ENCODE measurements around the gene CDK8.
A peak's percentile ranks its signal among the peaks of the same experiment; 100 is the strongest.
"Not testable (repeated sequence)": the region's sequence is repeated elsewhere in the genome, so short reads cannot be mapped to it uniquely, and the experiment has no call there.

The CDK8 gene

DNA sequence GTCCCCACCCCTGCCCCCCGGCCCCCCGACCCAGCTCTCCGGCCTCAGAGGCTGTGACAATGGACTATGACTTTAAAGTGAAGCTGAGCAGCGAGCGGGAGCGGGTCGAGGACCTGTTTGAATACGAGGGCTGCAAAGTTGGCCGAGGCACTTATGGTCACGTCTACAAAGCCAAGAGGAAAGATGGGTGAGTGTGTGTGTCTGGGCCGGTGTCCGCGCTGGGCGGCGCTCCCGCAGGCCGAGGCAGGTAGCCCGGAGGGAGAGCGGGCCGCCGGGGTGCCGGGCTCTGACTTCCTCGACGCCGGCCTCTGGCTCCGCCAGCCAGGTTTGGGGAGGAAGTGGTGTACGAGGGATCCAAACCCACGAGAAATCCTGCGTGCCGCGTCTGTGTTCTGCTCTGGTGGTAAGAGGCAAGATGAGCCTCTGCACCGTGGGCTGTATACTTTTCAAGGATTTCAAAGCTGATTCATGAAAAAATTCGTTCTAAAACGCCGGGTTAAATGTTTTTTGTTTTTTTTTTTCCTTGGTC, 718 bp downstream of the CDK8 start:
- peak; percentile 49 for DNase-seq

DNA sequence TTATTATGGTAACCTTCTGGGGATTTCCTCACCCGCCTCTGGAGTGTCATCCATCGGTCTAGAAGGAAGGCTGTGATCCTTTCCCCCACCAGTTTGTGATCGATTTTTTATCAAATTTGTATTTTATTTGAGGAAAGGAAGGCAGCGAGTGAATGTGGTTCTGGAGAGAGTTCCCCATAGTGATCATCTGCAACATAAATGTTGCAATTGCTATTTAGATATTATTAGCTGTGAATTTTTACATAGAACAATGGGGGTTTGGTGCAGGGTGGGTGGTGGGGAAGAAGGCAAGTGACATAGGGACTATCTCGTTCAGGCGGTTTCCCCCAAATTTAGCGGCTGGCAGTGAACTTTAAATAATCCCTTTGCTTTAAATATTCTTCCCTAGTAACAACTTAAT, 1.2 kb downstream of the CDK8 start:
- peak; percentile 49 for DNase-seq

- DNase-seq = no peak
Measured at GRCh38 chr13:26255691-26256277, 1.9 kb downstream of the CDK8 start.

DNA sequence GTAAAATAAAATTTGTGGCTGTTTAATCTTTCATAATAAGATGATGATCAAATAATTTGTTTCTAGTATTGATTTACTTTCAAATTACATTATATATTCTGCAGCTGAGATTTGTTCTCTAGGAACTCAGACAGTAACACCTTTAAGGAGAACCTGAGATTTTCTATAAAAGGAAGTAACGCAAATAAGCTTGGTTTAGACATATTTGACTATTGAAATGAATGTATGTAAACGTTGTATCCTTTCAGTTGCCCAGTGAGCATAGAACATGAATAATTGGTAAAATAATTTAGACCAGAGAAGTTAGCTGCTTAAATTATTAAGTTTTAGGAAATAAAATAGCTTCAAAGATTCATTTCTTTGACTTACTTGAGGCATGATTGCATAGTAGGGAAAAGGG, 3.1 kb downstream of the CDK8 start:
- no peak for DNase-seq

GRCh38 chr13:26259634-26260033, 5.7 kb downstream of the CDK8 start:
- DNase-seq = no peak

DNA sequence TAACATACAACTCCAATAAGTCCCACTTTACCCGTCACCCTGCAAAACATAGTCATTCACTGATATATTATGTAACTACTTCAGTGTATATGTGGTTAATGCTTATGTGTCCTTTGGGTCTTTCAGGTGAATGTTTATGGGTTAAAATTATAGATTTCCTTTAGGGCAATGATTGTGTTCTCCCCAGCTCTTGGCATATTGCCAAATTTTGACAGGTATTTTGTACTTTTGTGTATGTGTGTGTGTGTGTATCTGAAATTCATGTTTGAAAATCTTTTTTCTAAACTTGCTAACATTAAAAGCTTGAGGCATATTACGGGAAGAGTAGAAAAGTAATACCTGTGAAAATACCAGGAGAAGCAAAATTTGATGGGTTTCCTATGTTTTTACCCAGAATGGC, 8.2 kb downstream of the CDK8 start:
- DNase-seq = no peak

- DNase-seq = no peak
Measured at GRCh38 chr13:26266311-26266710, 12.4 kb downstream of the CDK8 start.

GRCh38 chr13:26270707-26271106, 16.8 kb downstream of the CDK8 start:
- DNase-seq = no peak

DNA sequence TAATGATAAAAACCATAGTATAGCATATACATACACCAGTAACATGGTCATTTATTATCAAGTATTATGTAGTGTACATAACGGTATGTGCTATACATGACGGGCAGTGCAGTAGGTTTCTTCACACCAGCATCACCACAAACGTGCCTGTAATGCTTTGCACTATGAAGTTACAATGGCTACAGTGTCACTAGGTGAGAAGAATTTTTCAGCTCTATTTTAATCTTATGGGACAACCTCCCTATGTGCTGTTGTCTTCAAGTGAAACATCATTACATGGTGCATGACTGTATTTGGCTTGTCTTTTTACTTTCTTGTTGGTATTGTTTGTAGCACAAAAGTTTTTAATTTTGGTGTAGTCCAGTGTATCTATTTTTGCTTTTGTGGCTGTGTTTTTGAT, 18.7 kb downstream of the CDK8 start:
- DNase-seq = no peak

DNA sequence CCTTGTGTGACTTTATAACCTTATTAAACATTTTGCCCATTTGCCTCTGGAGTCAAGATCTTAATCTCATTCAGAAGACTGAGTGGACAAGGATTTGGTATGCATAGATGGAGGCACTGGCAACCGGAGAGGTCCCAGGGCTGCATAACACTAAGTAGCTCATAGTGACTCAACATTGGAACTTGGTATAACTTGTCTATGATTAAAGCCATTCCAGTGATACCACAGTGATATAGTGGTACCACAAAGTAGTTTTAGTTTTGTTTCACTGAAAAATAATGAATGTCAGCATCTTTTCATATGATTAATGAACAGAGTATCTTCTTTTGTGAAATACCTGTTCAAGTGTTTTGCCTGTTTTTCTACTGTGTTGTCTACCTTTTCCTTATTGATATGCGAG, 26.4 kb downstream of the CDK8 start:
- DNase-seq = no peak

DNA sequence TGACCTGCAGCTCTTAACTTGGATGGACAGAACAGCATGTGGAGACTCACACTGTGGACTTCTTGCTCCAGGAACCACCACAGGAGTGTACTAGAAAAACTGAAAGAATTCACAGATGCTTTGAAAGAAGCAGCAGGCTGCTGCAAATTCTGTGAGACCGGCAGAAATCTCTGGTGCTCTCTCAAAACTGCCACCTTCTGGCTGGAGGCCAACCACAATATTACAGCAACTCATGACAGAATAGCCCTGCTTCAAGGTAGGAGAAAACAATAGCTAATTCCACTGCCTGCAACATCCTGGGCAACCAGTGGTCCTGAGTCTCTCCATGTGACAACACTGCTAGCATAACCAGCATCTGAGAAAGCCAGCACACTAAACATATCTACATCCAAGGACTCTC, 26.9 kb downstream of the CDK8 start:
- DNase-seq = no peak

- DNase-seq = not testable (repeated sequence)
Measured at GRCh38 chr13:26285911-26286310, 32.0 kb downstream of the CDK8 start.

DNA sequence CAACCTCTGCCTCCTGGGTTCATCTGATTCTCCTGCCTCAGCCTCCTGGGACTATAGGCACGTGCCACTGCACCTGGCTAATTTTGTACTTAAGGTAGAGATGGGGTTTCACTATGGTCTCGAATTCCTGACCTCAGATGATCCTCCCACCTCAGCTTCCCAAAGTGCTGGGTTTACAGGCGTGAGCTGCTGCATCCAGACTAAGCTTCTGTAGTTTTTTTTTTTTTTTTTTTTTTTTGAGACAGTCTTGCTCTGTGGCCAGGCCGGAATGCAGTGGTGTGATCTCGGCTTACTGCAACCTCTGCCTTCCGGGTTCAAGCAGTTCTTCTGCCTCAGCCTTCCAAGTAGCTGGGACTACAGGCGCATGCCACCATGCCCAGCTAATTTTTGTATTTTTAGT, 34.9 kb downstream of the CDK8 start:
- DNase-seq = not testable (repeated sequence)

- no peak for DNase-seq
Measured at GRCh38 chr13:26295812-26296211, 41.9 kb downstream of the CDK8 start.

GRCh38 chr13:26299168-26299750, 45.3 kb downstream of the CDK8 start:
- DNase-seq = no peak

DNA sequence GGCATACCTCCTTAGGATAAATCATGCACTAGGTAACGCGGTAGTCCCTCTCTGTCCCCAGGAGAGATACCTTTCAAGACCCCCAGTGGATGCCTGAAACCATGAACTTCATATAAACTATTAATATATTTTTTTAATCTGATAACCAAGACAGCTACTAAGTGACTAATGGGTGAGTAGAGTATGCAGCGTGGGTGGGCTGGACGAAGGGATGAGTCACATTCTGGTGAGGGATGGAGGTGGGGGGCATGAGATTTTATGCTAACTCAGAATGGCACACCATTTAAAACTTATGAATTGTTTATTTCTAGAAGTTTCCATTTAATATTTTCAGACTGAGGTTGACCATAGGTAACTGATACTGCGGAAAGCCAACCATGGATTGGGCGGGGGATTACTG, 46.2 kb downstream of the CDK8 start:
- no peak for DNase-seq

DNA sequence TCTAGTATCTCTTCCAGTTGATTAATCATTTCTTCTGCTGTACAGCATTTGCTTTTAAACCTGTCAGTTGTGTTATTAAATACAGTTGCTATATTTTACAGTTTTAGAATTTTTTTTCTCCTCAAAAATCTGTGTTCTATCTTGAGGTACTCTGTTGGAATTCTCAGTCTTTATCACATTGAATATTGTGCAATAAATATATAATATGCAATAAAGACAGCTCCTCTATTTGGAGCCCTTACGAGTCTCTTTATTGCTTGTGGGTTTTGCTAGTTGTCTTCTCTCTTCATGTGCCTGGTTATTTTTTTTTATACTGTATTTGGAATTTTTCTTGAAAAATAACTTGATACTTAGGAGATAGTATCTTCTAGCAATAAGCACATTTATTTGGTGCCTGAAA, 51.7 kb downstream of the CDK8 start:
- DNase-seq = no peak

DNA sequence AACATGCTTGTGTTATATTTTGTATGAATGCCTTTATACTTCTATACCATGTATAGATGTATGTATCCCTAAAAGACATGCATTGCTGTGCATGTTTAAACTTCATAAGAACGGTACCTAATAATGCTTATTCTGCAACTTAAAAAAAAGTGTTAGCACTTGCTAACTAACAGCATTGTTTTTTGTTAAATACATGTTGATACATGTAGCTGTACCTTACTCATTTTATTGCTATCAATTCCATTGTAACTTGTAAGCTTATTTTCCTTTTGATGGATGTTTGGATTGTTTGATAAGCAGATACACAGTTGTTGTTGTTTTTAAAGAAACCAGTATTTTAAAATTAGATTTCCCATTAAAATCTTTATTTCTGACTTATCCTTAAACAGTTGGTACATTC, 53.8 kb downstream of the CDK8 start:
- no peak for DNase-seq

- DNase-seq = no peak
Measured at GRCh38 chr13:26308250-26308649, 54.3 kb downstream of the CDK8 start.

- no peak for DNase-seq
Measured at GRCh38 chr13:26308836-26309235, 54.9 kb downstream of the CDK8 start.

- no peak for DNase-seq
Measured at GRCh38 chr13:26310003-26310402, 56.1 kb downstream of the CDK8 start.

DNA sequence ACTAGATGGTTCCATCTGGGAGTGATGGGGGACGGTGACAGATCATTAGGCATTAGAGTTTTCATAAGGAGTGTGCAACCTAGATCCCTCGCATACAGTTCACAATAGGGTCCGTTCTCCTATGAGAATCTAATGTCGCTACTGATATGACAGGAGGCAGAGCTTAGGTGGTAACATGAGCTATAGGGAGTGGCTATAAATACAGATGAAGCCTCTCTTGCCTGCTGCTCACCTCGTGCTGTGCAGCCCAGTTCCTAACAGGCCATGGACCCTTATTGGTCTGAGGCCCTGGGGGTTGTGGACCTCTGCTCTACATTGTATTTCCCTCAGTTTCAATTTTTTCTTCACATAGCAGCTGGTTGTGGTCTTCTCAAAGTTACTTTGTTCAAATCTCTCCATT, 56.5 kb downstream of the CDK8 start:
- no peak for DNase-seq

GRCh38 chr13:26312019-26312418, 58.1 kb downstream of the CDK8 start:
- DNase-seq = not testable (repeated sequence)

DNA sequence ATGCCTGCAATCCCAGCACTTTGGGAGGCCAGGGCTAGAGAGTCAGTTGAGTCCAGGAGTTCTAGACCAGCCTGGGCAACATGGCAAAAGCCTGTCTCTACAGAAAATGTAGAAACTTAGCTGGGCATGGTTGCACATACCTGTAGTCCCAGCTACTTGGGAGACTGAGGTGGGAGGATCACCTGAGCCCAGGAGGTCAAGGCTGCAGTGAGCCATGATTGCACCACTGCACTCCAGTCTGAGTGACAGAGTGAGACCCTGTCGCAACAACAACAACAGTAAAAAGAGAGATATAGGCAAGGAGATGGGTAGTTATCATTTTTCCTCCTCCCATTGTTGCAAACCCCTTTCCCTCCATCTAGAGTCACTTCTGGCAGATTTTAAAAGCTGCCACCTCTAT, 62.2 kb downstream of the CDK8 start:
- not testable (repeated sequence) for DNase-seq

DNA sequence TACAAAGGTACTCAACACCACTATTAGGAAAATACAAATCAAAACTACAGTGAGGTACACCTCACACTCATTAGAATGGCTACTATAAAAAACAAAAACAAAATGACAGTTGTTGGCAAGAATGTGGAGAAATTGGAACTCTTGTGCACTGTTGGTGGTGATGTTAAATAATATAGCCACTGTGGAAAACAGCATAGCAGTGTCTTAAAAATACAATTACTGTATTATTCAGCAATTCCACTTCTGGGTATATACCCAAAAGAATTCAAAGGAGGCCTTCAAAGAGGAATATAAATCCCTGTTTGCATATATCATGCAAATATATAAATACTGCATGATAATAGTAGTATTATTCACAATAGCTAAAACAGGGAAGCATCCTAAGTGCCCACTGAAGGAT, 66.8 kb downstream of the CDK8 start:
- no peak for DNase-seq

Measured in DMS79 (cell line).